Bronchial epithelial cell (primary cell): Measurements from ENCODE around the gene ZFP1. TPM values are rescaled to one million over a fixed set of nuclear protein-coding genes. Genes with fewer than 3 reads are reported as not detected.

ENCODE experiments used
- DNase-seq: peaks from one replicate; pipeline ENCODE4 v3.0.0-alpha.2; 2010; ENCODE audit warnings: low read depth
- FAIRE-seq: peaks from 2 replicates; lab custom pipeline; 2011; peaks lifted over from hg19 to GRCh38; lab: Jason Lieb, UNC
- H3K27me3 ChIP-seq: 2 replicates; pipeline ENCODE4 v1.5.1; 2011; ENCODE audit warnings: low read length; ENCODE audit not compliant: control insufficient read depth, insufficient read depth
- H3K36me3 ChIP-seq: 2 replicates; pipeline ENCODE4 v1.5.1; 2011; ENCODE audit warnings: low read length; ENCODE audit not compliant: control insufficient read depth, insufficient read depth
- H3K4me3 ChIP-seq: 2 replicates; pipeline ENCODE4 v1.5.1; 2011; ENCODE audit warnings: mild to moderate bottlenecking, low read depth, low read length, control low read depth
- total RNA-seq: library from RNA; depleted of rRNA; stranded (reverse); fragments of >200 nt; gene quantifications from 2 replicates; pipeline ENCODE4 v1.2.1, GENCODE V29; 2014
- TF ChIP-seq, protein P1 (sequence below): IDR thresholded peaks from 2 replicates; pipeline ENCODE4 v1.5.1; 2011; ENCODE audit warnings: mild to moderate bottlenecking, moderate library complexity, low read length, control low read depth, inconsistent platforms; ENCODE audit not compliant: insufficient read depth, severe bottlenecking

The ZFP1 gene
- total RNA-seq, 1 donor from 2014 or later = 10.5 TPM

DNA sequence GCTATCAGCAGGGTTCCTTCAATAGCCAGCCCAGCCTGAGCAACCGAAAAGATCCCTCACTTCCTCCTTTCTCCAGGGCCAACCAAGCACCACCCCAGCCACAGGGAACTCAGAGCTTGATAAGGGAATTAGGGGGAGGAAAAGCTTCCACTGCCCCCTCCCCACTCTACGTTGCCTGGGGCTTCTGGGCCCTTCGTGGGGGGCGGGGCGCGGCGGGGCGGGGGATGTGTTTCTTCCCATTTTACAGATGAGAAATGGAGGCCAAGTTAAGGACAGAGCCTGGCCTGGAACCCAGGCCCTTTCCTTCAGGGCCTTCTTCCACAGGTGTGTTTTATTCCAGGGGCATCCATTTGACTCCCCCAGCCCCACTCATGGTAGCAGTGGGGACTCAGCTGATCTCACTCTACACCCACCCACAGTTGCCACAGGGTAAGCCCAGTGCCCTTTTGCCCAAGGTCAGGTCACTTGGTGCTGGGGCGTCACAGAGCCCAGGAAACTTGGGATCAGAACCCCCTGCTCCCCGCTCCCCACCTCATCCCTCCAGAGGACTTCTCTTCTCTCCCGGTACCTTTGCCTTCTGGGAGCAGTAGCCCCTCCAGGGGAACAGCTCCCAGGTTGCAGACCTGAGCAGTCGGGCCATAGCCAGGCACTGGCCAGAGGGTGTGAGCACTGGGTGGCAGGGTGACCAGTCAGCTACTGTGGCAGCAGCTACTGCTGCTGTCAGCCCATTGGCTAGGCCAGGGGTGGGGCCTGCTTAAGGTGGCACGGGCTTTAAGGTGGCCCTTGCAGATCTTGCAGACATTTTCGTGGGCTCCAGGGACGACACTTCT, 32.0 kb upstream of the ZFP1 start, which contains the start of gene LDHD:
TSS of gene LDHD (minus strand) at position 700 of the 830 bp plus-strand sequence. CDS start at position 640, 60 bp downstream.
- FAIRE-seq (no peak), DNase-seq (peak; percentile 22)
- no peaks in the 10 kb centered on the region for H3K27me3 ChIP-seq

DNA sequence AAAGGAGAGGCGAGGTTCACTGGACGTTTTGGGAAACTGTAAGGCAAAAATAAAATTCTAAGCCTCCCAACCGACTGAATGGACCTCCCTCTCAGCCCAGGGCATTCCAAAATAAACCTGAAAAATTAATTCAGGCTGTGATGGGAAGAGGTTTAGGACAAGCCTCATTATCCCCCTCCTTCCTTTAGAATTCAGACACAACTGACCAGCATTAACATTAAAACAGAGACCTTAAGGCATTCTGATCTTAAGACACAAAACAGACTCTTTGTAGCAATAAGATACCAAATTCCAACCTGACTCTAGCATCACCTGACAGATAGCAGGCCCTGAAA, 31.4 kb upstream of the ZFP1 start:
- FAIRE-seq (no peak), DNase-seq (no peak)
- no peaks in the 10 kb centered on the region for H3K36me3 ChIP-seq
- TF ChIP-seq, protein P1, sequence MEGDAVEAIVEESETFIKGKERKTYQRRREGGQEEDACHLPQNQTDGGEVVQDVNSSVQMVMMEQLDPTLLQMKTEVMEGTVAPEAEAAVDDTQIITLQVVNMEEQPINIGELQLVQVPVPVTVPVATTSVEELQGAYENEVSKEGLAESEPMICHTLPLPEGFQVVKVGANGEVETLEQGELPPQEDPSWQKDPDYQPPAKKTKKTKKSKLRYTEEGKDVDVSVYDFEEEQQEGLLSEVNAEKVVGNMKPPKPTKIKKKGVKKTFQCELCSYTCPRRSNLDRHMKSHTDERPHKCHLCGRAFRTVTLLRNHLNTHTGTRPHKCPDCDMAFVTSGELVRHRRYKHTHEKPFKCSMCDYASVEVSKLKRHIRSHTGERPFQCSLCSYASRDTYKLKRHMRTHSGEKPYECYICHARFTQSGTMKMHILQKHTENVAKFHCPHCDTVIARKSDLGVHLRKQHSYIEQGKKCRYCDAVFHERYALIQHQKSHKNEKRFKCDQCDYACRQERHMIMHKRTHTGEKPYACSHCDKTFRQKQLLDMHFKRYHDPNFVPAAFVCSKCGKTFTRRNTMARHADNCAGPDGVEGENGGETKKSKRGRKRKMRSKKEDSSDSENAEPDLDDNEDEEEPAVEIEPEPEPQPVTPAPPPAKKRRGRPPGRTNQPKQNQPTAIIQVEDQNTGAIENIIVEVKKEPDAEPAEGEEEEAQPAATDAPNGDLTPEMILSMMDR = no peak
- no peaks in the 10 kb centered on the region for H3K27me3 ChIP-seq
- H3K4me3 ChIP-seq = no peak overlapping the region

More for the DNA sequence above, 32.0 kb upstream of the ZFP1 start, which contains the start of gene LDHD:
- no peaks in the 10 kb centered on the region for H3K36me3 ChIP-seq
- no peak within 1 kb of the TSS for H3K4me3 ChIP-seq
- TF ChIP-seq, protein P1 = no peak

DNA sequence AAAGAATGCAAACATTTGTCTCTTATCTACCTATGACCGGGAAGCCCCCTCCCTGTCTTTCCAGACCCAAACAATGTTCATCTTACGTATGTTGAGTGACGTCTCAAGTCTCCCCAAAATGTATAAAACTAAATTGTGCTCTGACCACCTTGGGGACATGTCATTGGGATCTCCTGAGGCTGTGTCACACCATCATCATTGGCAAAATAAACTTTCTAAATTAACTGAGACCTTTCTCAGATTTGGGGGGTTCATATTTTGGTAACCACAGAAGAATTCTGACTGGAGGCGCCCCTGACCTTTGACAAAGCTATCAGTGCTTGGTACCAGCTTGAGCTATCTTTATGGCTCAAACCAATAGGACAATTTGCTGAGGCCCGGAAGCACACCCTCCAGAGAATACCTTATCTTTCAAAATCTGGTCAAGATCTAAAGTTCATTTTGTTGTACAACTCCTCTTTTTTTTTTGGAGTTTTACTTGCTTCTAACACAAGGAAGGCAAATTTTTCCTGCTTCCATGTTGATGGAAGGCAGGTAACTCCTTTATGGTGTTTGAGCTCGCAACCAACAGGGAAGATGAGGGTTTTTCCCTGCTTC, 29.3 kb upstream of the ZFP1 start:
- no peak for DNase-seq
- no peaks in the 10 kb centered on the region for H3K27me3 ChIP-seq
- TF ChIP-seq, protein P1 = no peak
- H3K4me3 ChIP-seq = no peak overlapping the region
- no peaks in the 10 kb centered on the region for H3K36me3 ChIP-seq
- no peak for FAIRE-seq

DNA sequence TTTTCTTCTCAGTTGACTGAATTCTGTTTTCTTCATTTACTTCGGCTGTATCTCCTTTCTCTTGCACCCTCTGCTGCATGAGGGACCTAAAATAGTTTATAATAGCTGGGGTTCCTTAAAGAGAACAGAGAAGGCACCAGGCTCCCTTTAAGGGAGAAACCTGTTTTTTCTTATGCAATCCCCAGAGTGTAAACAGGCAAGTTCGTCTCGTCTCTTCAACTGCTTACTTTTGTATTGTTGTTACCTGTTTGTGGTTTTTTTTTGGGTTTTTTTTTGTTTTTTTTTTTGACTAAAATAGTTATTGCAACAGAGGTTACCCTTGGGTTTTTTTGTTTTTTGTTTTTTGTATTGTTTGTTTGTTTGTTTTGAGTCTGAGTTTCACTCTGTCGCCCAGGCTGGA, 28.1 kb upstream of the ZFP1 start:
- Histone ChIP-seq H3K36me3 (no peaks in the 10 kb centered on the region), H3K4me3 (no peak overlapping the region)
- no peak for FAIRE-seq

DNA sequence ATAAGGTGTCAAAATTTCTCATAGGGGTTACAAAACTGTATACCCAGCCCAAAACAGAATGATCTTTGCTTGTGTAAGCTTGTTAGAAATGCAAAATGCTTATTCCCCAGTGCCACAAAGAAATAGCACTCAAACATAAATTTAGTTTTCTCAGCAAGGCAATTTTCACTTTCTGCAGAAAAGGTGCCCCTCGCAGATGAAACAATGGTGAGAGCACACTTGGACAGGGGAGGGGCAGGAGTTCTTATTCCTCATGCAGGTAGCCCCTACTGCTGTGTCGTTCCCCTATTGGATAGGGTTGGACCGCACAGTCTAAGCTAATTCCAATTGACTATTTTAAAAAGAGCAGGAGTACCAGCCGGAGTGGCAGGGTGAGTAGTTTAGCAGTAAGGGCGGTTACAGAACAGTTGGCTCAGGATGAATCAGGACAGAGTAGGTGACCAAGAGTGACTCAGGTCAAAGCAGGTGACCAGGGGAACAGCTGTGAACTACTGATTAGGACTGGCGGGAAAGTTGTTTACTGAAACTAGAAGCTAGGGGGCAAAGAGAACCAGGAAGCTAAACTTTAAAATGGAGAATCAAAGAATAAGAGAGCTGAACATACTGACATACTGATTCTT, 26.3 kb upstream of the ZFP1 start:
- TF ChIP-seq, protein P1 = no peak
- Histone ChIP-seq H3K36me3 (no peaks in the 10 kb centered on the region), H3K27me3 (no peaks in the 10 kb centered on the region), H3K4me3 (no peak overlapping the region)
- FAIRE-seq = no peak
- no peak for DNase-seq

More for the DNA sequence above, 28.1 kb upstream of the ZFP1 start:
- DNase-seq = no peak
- TF ChIP-seq, protein P1 = no peak
- no peaks in the 10 kb centered on the region for H3K27me3 ChIP-seq
